Stimulated activated CD8-positive, alpha-beta memory T cell treated with anti-CD3 and anti-CD28 coated beads, Interleukin-12 subunit alpha, Interleukin-12 subunit beta, amount 100 ng/mL, for 1 hour (primary cell): Measurements from ENCODE around the gene EREG.
"Not testable (repeated sequence)": the region's sequence is repeated elsewhere in the genome, so short reads cannot be mapped to it uniquely, and the experiment has no call there.

Experiments used
- DNase-seq: peaks from one replicate; pipeline ENCODE4 v3.0.0-alpha.2; 2020; ENCODE audit warnings: low read depth

EREG gene, protein sequence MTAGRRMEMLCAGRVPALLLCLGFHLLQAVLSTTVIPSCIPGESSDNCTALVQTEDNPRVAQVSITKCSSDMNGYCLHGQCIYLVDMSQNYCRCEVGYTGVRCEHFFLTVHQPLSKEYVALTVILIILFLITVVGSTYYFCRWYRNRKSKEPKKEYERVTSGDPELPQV

DNA sequence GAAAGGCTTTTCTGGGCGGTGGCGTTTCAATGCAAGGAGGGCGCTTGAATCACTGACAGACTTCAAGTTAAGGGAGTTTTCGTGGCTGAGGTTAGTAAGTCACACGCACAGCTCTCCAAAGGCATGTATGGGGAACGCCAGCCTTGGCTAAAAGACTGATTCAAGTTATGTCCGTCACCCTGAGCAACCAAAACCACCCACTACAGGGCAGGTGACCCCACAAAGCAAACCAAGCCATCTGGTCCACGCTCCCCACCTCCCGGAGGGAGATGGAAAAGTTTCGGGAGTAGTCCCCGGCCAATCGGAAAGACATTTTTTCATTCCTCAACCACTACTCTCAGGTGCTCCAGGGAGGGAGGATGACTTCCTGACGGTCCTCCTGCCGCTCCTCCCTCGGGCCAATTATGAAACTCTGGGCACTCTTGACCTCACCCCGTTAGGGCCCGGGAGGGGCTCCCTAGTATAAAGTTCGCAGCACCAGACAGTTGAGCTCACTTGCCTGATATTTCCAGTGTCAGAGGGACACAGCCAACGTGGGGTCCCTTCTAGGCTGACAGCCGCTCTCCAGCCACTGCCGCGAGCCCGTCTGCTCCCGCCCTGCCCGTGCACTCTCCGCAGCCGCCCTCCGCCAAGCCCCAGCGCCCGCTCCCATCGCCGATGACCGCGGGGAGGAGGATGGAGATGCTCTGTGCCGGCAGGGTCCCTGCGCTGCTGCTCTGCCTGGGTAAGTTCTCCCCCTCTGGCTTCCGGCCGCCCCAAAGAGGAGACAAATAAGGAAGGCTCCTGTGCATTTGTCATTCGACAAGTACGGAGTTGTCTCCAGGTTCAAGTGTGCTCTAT, at the start of gene EREG:
TSS of gene EREG (plus strand) at position 494 of the 840 bp plus-strand sequence. CDS start at position 658, 164 bp downstream.
- DNase-seq: no peak

DNA sequence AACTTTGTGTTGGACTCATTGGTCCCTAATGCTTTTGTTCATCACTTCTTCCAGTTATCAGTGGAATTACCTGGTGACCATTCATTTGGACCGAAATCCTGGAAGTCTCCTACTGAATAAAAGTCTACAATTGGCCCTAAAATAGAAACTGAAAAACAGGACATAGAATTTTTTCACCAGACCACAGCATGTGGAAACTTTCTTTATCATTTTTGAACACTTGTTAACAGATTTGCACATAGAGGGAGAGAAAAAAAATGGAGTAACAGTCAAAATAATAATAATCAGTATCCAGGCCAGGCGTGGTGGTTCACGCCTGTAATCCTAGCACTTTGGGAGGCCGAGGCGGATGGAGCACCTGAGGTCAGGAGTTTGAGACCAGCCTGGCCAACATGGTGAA, 49.6 kb upstream of the EREG start:
- no peak for DNase-seq

DNA sequence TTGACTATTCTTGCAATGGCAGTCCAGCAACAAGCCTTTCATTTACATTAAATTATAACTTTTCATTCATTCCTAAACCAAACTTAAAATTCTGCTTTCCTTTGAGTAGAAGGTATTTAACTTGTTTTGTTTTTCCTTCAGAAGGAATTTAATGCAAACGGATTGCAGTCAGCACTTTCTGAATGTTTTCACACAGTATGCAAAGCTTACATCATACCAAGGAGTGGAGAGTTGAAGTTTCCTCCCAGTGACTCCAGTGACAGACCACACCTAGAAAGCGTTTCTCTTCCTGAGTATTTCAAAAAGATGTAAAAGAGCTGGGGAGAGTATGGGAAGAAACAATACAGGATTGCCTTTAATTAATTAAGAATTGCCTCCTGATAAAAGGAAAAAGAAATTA, 48.5 kb upstream of the EREG start:
- no peak for DNase-seq

DNA sequence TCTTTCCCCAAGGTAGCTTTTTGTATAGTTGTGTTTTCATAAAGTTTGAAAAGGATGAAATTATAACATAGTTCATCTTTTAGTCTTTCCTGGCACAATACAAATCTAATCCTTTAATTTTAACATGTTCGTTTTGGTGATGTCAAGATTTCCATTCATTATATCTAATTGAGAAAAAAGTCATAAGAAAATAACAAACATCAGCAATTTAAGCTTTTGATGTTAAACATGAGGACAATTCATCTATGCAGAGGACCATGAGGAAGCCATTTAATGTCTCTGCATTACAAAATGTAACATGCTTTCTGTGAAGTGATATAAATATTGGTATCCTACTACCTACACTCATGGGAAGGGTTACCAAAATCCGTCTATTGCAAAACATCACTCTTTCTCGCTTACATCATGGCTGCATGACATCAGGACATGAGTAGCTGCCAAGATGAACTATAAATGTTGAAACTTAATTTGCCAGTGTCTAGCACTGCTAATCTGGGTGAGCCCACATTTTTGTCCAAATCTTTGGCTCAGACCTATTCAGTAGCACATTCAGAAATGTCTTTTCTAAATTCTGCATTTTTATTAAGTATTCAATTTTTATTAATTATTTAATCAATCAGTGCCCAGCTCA, 47.2 kb upstream of the EREG start:
- DNase-seq: no peak

DNA sequence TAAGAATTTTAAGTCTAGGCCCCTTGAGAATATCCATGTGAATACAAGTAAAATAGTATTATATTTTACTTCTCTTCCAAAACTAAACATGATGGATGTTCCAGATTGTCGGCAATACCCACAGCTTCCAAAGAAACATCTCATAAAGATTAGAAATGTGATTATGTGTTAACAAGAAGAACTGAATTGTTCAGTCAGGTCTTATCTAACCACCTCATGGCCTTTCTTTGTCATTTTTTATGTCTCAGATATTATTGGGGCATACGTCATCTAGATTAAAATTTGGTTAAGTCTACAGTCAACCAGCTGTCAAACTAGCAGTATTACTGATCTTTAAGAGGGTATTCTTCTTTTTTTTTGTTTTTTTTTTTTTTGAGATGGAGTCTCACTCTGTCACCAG, 46.7 kb upstream of the EREG start:
- DNase-seq: no peak

DNA sequence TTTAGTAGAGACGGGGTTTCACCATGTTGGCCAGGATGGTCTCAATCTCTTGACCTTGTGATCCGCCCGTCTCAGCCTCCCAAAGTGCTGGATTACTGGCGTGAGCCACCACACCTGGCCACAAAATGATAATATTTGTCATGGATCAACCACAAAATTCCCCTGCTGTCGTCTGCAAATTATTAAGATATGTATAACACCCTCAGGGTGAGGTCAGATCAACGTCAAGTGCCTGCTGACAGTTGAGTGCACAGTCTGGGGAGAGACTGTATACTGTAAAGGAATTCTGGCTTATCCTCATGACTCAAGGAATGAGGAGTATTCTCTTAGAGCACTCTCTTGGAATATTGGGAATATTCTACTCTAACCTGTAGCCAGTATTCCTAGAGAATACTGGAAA, 45.5 kb upstream of the EREG start:
- no peak for DNase-seq

DNA sequence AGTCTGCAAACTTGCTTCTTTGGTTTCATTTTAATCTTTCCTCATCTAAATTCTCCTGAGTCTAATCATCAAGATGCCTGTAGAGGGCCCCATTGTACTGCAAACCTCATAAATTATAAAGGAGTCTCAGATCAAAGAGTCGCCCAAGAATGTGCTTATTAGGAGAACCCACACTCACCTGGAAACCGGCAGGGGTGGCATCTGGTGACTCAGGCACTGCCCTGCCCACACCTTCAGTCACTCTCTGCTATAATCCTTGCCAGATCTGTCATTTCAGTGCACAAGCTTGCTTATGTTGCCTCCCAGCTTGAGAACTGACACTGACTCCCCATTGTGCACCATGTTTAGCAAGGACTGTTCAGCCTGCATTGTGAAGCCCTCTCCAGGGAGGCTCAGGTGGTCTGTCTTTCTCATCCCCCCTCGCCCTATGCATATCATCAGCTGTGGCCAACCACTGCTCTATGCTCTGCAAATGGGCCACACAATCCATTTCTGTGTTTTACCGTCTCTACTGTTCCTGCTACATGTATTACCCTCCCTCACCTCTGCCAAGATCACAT, 44.3 kb upstream of the EREG start:
- no peak for DNase-seq

DNA sequence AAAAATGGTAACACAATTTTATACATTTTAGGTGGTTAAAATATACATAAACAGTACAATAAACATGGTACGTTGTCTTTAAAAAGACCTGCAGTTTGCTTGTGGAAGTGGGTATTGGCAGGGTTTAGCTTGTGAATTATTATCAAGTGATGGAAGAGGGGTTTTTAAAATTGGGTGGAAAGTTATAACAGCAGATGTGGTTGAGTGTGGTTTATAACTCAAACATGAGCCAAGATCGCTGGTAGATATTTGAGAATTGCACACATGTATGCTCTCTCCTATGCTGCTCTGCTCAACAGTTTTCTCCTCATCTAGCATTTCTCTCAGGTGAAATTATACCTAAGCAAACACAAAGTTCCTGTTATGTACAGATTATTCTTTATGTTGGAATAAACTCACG, 42.6 kb upstream of the EREG start:
- DNase-seq: no peak

DNA sequence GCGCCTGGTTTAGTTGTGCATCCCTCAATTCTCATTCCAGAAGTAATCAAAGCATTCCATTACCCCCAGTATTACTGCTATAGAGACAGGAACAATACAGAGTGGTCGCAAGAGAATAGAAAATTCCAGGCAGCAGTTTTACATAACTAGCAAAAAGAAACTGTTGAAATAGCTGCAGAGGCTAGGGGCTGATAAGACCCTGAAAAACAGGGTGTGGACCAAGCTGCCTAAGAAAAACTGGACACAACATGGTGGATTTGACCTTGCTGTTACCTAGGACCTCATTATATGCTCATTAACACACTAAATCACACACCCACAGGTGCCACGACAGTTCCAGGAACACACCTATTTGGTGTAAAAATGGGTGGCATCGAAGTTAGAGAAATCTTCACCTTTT, 41.3 kb upstream of the EREG start:
- no peak for DNase-seq

DNA sequence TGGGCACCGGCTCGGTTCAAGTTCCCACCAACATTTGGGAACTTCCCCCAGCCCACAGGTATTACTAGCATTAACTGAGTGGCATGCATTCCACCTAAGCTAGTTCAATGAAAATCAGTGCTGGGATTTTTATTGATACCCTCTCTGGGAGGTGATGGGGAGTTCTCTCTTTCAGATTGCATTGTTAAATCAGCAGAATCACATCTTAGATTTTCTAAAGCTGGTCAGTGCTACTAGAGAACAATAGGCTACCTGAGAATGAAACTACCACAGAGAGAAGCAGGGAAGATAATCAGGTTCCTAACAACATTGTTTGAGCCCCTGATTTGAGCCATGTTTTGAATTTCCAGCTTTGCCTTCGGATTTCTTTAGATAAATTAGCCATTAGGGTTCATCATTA, 40.7 kb upstream of the EREG start:
- DNase-seq: no peak

DNA sequence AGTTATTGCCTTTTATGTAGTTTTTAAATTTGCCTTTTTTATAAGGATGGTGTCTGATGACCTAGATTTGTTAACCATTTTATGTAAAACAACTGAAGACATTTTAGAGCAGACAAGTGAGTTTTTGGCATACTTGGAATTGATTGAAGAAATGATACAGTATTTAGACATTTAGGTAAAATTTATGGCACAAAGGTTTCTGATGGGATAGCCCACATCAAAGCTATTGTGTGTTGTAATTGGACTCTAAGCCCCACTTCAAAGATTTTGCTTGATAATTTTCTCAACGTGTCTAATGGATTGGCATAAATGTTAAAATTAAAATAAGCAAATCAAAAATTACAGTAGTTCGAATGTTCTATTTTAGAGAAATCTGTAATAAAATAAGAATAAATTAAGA, 39.1 kb upstream of the EREG start:
- DNase-seq: no peak

DNA sequence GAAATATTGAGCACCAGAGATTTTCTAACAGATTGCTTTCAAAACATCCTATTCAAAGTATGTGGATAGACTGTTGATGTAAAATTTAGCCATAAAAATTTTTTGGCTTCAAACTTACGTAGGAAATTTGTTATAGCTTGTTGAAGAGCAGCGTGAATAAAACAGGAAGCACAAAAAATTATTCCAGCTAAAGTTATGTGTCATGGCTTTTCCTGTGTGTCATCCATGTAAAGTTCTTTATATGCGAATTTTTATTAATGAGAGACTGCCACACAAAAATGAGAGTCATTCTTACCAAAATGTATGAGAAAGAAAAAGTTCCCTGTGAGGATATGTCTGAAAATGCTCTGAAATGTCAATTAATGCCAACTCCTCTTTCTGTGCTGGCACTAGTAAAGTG, 37.2 kb upstream of the EREG start:
- DNase-seq: no peak

DNA sequence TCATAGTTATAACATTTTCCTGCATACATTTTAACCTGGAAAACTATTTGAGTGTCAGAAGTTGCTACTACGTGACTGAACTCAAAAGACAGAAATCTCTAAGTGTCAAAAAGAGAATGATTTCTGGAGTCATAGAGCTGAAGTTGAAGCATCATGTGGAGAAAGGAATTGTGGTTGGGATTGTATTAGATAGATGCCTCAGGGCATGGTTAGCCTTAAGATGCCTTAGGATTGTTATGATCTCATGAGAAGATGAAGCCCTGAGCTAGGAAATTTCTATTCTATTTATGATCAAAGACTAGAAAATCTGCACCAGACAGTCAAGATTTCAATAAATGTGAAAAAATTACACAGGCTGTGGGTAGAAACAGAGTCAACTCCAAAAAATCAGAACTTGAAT, 36.4 kb upstream of the EREG start:
- no peak for DNase-seq

DNA sequence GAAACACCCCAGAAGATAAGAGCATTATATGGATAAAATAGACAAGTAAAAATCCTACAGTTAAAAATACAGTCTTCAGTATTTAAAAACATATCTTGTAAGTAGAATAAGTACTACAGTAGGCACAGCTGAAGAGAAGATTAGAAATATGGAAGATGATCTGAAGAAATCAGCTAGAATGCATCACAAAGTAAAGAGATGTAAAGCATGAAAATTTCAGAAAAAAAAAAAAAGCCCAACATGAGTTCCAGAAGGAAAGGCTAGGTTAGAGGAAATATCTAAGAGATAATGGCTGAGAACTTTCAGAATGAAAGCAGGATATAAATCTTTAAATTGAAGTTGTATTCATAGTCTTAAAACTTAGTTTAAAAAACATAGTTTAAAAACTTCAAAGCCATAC, 35.6 kb upstream of the EREG start:
- DNase-seq: no peak

DNA sequence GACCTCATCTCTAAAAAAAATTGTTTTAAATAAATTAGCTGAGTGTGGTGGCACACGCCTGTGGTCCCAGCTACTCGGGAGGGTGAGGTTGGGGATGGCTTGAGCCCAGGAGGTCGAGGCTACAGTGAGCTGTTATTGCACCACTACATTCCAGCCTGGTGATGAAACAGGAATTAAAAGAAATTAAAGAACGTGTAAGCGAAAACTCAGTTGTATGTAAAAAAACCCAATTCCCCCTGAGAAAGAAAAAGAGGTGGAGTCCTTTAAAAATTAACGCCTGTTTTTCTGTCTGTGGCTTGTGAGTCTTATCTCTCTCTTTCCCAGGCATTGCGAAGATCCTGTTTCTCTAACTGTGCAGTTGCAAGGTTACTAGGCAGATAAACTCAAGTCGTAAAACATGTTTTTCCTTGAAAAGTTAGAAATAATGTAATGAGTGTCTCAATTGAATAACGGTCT, 34.6 kb upstream of the EREG start:
- no peak for DNase-seq

DNA sequence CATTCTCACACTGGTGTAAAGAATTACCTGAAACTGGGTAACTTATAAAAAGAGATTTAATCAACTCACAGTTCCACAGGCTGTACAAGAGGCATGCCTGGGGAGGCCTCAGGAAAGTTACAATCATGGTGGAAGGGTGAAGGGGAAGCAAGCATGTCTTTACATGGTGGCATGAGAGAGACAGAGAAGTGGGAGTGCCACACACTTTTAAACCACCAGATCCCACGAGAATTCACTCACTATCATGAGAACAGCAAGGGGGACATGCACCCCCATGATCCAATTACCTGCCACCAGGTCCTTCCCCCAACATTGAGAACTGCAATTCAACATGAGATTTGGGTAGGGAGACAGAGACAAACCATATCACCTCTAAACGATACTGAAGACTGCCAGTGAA, 33.7 kb upstream of the EREG start:
- DNase-seq: no peak

DNA sequence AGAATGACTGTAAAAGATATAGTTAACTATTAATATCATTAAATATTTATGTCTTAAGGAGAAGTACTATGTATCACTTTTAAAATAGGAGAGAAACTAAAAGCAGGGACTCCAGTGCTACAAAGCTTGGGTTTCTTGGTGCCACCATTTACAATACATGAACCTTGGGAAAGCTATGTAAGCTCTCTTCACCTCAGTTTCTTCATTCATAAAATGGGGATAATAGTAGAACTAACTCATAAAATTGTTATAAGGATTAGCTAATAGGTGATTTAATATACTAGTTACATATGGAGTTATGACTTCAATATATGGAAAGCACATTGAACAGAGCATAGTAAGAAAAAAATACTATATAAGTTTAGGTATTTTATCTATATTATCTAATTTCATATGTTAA, 33.0 kb upstream of the EREG start:
- DNase-seq: no peak

DNA sequence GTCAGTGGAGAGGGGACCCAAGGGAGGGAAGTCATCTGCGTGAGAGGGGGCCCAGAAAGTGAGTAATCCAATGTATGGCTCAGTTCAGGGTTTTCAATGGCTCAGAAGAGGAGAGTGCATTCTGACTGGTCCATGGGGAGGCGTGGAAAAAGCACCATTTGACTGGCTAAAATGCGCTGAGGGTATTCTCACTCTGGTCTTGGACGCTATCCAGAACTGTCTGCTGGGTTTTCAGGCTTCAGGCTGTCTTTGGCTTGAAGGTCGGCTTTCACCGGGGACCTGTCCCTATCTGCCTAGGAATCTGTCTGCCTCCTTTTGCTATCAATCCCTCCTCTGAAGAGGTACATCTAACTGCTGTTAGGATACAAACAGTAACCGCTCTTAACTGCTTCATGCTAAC, 30.3 kb upstream of the EREG start:
- DNase-seq: no peak

DNA sequence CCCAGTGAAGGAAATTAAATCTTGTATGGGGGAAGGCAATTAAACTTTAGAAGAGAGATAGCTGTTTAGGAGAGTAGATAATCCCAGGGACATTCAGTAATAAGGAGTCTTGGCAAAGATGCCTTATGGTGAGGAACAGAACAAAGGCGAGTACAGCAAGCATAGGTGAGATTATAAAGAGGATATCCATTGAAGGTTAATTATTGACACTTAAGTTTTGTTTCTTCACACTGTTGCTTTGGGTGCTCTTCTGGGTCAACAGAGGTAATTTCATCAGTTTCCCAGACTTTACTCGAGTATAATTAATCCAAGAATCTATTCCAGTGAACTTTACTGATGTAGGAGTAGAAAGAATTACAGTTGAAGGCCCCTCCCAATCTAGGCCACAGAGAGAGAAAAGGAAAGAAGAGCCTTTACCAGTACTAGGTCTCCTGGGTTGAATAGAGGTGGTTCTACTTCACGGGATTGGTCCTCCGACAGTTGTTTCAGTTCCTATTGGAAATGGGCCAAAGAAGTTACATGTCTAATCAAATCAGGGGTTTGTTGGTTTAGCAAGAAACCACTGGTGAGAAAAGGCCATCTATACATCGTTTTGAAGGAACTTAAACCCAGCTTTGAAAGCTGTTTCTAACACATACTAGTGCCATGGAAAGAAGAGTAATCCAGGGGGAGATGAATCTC, 29.5 kb upstream of the EREG start:
- no peak for DNase-seq

DNA sequence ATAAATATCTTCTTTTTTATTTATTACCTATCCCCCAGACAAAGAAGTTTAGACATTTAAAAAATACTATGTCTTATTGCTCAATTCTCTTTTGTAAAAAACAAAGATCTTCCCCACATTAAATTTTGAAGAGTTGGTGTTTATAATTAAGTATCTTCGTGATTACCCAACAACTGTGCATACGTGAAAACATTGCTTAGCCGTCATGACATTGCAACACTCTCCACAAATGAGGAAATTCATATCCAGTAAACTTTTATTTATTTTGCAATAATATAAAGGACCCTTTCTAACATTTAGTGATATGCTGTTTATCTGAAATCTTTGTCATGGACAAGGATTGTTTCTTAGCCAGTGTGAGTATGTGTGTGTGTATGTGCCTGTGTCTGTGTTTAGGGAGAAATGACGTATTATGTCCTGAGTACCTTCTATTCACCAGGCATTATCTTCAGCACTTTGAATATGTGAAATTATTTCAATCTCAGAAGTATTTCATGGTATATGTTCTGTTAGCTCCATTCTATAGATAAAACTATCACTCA, 26.1 kb upstream of the EREG start:
- DNase-seq: no peak

DNA sequence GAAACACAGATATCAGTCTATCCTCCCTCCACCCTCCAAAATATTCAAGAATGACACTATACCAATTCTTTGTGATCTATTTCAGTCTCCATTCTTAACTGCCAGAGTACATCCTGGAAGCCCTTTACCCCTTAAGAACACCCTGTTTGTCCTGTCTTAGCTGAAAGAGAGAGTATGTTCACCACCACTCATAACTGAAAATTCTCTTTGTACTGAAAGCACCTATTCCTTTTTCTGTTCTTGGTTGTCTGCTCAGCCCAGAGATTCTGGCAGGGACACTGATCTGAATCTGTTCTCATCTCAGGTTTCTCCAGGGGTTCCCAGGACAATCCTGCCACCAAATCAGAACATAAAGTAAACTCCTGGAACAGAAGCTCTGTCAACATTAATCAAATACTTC, 25.4 kb upstream of the EREG start:
- DNase-seq: no peak

DNA sequence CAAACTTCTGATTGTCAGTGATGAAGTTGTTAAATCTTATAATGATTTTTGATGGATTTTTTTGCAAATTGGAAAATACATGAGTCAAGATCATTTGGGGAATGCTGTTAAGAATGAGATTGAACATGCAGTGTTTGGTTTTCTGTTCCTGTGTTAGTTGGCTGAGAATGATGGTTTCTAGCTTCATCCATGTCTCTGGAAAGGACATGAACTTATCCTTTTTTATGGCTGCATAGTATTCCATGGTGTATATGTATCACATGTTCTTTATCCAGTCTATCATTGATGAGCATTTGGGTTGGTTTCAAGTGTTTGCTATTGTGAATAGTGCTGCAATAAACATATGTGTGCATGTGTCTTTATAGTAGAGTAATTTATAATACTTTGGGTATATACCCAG, 24.5 kb upstream of the EREG start:
- DNase-seq: not testable (repeated sequence)
